NB4 (cell line): ENCODE measurements around the gene CALR.

Experiments
- DNase-seq: peaks from one replicate; pipeline ENCODE4 v3.0.0; 2010; ENCODE audit warnings: low read depth
- H3K4me3 ChIP-seq: one replicate; pipeline ENCODE4 v1.5.1; 2011; ENCODE audit warnings: mild to moderate bottlenecking, low read depth, low read length, moderate library complexity
- CTCF ChIP-seq: IDR thresholded peaks from one replicate; pipeline ENCODE4 v1.5.1; 2012; ENCODE audit warnings: low read depth, low read length
- MAX ChIP-seq: IDR thresholded peaks from 2 replicates; pipeline ENCODE4 v1.6.1; 2011; ENCODE audit warnings: low read depth, low read length
- MYC ChIP-seq: IDR thresholded peaks from 2 replicates; pipeline ENCODE4 v1.6.1; 2011; ENCODE audit warnings: low read depth, low read length
- POLR2A ChIP-seq: IDR thresholded peaks from 2 replicates; pipeline ENCODE4 v1.6.1; 2011; ENCODE audit warnings: mild to moderate bottlenecking; ENCODE audit not compliant: insufficient read length; ENCODE audit errors: extremely low read depth

Gene CALR

GRCh38 chr19:12937093-12937926 is 1.1 kb upstream of the CALR start:
- peak overlapping the region; percentile 69 for H3K4me3 ChIP-seq
- DNase-seq, result peak; percentile 99
- no peak for TF ChIP-seq CTCF
- no peak for TF ChIP-seq POLR2A
- peak; percentile 97 for TF ChIP-seq MAX
- peak; percentile 76 for TF ChIP-seq MYC

- TF ChIP-seq MYC (no peak), MAX (0 out of 2 replicates have a peak, but pooled peaks have one; percentile 4)
- peak overlapping the region; percentile 100 for H3K4me3 ChIP-seq
- peak; percentile 67 for DNase-seq
These were observed 581 bp downstream of the CALR start for GRCh38 chr19:12938779-12939601.

GRCh38 chr19:12939975-12940423 is 1.6 kb downstream of the CALR start:
- TF ChIP-seq CTCF, result no peak
- peak; percentile 45 for DNase-seq

GRCh38 chr19:12940897-12941296 is 2.5 kb downstream of the CALR start:
- TF ChIP-seq MYC, result no peak
- TF ChIP-seq CTCF, result no peak
- TF ChIP-seq MAX, result no peak
- peak; percentile 2 for TF ChIP-seq POLR2A
- peak overlapping the region; percentile 100 for H3K4me3 ChIP-seq
- peak; percentile 54 for DNase-seq

More at GRCh38 chr19:12939975-12940423, 1.6 kb downstream of the CALR start:
- peak overlapping the region; percentile 100 for H3K4me3 ChIP-seq

GRCh38 chr19:12943437-12944044 is 5.1 kb downstream of the CALR start:
- peak overlapping the region; percentile 100 for H3K4me3 ChIP-seq
- DNase-seq, result peak; percentile 52
- no peak for TF ChIP-seq MAX
- TF ChIP-seq POLR2A, result peak; percentile 20
- TF ChIP-seq MYC, result no peak
- no peak for TF ChIP-seq CTCF
